Right lobe of liver (tissue), 4 donors: ENCODE measurements around the gene TFDP3.

Experiments used
- POLR2A ChIP-seq: fragments of 450-650 bp; IDR thresholded peaks from one replicate; pipeline ENCODE4 v1.6.1; 2017; ENCODE audit warnings: antibody characterized with exemption, mild to moderate bottlenecking
- TF ChIP-seq, protein P1 (sequence below), 4 donors: fragments of 200-600 bp in 3 of 4; fragments of 450-650 bp in 1 of 4; IDR thresholded peaks; one replicate each; pipeline versions ENCODE4 v1.5.1 to v1.8.0; 2016 to 2022; ENCODE audit warnings: antibody characterized with exemption in 4 of 4, mild to moderate bottlenecking in 2 of 4
- donor health status: DM: no; HTN: no; CAD: no.
- donor health status: DM: no; HTN: no; CAD: no.
- donor health status: DM: no; HTN: yes; CAD: no.

DNA sequence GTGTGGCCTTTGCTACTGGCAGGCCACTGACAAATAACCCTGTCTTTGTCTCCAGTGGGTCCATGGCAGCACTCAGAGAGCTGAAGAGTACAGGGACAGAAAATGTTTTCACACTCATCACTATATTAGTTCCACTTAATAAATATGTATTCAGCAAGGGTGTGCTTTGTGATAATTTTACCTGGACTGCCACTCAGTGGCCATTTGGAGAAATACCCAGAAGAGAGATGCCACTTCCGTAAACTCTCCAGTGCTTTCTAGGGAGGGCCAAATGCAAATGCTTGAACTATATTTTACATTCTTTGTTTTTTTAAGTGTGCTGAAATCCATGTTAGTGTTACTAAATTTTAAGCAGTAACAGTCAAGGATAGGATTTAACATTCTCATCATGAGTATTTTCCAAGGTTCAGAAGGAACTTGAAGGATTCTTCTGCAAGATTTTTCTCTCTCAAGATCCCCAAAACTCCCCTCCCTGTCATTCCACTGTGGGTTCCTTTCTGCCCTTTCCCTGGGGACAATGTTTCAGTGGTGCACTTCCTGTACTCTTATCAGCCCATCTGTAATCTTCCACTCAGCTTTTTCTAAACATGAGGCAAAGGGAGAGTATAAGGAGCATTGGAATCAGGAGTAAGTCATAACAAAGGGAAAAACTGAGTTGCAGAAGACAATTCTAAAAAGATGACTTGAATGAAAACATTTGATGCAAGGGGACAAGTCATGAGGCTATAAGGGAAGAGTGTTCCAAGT is 46.0 kb downstream of the TFDP3 start:
- TF ChIP-seq, protein P1, sequence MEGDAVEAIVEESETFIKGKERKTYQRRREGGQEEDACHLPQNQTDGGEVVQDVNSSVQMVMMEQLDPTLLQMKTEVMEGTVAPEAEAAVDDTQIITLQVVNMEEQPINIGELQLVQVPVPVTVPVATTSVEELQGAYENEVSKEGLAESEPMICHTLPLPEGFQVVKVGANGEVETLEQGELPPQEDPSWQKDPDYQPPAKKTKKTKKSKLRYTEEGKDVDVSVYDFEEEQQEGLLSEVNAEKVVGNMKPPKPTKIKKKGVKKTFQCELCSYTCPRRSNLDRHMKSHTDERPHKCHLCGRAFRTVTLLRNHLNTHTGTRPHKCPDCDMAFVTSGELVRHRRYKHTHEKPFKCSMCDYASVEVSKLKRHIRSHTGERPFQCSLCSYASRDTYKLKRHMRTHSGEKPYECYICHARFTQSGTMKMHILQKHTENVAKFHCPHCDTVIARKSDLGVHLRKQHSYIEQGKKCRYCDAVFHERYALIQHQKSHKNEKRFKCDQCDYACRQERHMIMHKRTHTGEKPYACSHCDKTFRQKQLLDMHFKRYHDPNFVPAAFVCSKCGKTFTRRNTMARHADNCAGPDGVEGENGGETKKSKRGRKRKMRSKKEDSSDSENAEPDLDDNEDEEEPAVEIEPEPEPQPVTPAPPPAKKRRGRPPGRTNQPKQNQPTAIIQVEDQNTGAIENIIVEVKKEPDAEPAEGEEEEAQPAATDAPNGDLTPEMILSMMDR (IDR thresholded peaks at IDR 0.05) = peak; percentile 33 to 48 (median 37)
- TF ChIP-seq POLR2A = no peak
